GM06990 (cell line): Measurements from ENCODE around the gene ZDHHC6.
"Not testable (repeated sequence)": the region's sequence is repeated elsewhere in the genome, so short reads cannot be mapped to it uniquely, and the experiment has no call there.

Source experiments
- DNase-seq: peaks from one replicate; pipeline ENCODE4 v3.0.0-alpha.2; 2011; ENCODE audit not compliant: insufficient read length; ENCODE audit errors: extremely low read depth
- H3K27me3 ChIP-seq: replicated peaks from 2 replicates; pipeline ENCODE4 v1.6.0; 2011; ENCODE audit warnings: low read length; ENCODE audit not compliant: control insufficient read depth, insufficient read depth
- H3K36me3 ChIP-seq: 2 replicates; pipeline ENCODE4 v1.5.1; 2011; ENCODE audit warnings: low read length; ENCODE audit not compliant: control insufficient read depth, insufficient read depth
- H3K4me3 ChIP-seq: replicated peaks from 2 replicates; pipeline ENCODE4 v1.5.1; 2011; ENCODE audit warnings: low read depth, mild to moderate bottlenecking, control low read depth, low read length
- CTCF ChIP-seq: IDR thresholded peaks from 2 replicates; pipeline ENCODE4 v1.5.1; 2011; ENCODE audit warnings: low read length, control low read depth, mild to moderate bottlenecking, inconsistent platforms; ENCODE audit not compliant: insufficient read depth, poor library complexity, severe bottlenecking

Gene ZDHHC6

GRCh38 chr10:112421731-112422130 lies 25.0 kb downstream of the ZDHHC6 start:
- no peaks in the 10 kb centered on the region for H3K27me3 ChIP-seq
- peaks cover 6% of the 10 kb centered on the region for H3K36me3 ChIP-seq
- no peak for DNase-seq
- no peak overlapping the region for H3K4me3 ChIP-seq
- no peak for TF ChIP-seq CTCF

- no peak for TF ChIP-seq CTCF
- DNase-seq = no peak
- H3K36me3 ChIP-seq = peaks cover 7% of the 10 kb centered on the region
- no peaks in the 10 kb centered on the region for H3K27me3 ChIP-seq
- H3K4me3 ChIP-seq = no peak overlapping the region
Measured at GRCh38 chr10:112412696-112413095, 34.0 kb downstream of the ZDHHC6 start.

GRCh38 chr10:112409755-112410154 lies 37.0 kb downstream of the ZDHHC6 start:
- Histone ChIP-seq H3K36me3 (peaks cover 10% of the 10 kb centered on the region), H3K4me3 (no peak overlapping the region), H3K27me3 (no peaks in the 10 kb centered on the region)
- no peak for DNase-seq
- TF ChIP-seq CTCF = no peak

GRCh38 chr10:112409299-112409698 lies 37.4 kb downstream of the ZDHHC6 start:
- no peak overlapping the region for H3K4me3 ChIP-seq
- peaks cover 13% of the 10 kb centered on the region for H3K36me3 ChIP-seq
- no peaks in the 10 kb centered on the region for H3K27me3 ChIP-seq
- DNase-seq = no peak
- TF ChIP-seq CTCF = no peak

GRCh38 chr10:112407696-112408095 lies 39.0 kb downstream of the ZDHHC6 start:
- no peak for TF ChIP-seq CTCF
- Histone ChIP-seq H3K36me3 (peaks cover 13% of the 10 kb centered on the region), H3K27me3 (no peaks in the 10 kb centered on the region), H3K4me3 (no peak overlapping the region)
- no peak for DNase-seq

GRCh38 chr10:112406806-112407205 lies 39.9 kb downstream of the ZDHHC6 start:
- H3K36me3 ChIP-seq = peaks cover 10% of the 10 kb centered on the region
- DNase-seq, H3K27me3 ChIP-seq, H3K4me3 ChIP-seq: not testable (repeated sequence)
